Measurements from ENCODE around the gene ANO1.

Gene ANO1

DNA sequence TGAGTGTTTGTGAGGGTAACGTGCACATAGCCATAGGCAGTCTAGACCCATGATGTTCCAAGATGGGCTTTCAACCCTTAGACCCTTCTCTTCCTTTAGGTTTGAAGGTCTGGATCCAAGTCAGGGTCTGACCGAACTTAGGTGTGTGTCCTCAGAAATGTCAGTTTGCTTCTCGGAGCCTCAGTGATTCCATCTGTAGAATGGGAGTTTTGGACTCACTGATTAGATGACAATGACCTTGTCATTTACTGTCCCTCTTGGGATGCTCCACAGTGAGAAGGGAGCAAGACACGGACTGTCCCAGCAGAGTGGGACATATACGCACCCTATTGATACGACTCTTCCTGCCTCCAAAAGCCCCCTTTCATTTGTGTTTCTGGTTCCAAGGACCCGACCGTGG is 37.7 kb downstream of the ANO1 start:
- no peak for DNase-seq (ENCODE audit: low read depth in 2 of 2)

DNA sequence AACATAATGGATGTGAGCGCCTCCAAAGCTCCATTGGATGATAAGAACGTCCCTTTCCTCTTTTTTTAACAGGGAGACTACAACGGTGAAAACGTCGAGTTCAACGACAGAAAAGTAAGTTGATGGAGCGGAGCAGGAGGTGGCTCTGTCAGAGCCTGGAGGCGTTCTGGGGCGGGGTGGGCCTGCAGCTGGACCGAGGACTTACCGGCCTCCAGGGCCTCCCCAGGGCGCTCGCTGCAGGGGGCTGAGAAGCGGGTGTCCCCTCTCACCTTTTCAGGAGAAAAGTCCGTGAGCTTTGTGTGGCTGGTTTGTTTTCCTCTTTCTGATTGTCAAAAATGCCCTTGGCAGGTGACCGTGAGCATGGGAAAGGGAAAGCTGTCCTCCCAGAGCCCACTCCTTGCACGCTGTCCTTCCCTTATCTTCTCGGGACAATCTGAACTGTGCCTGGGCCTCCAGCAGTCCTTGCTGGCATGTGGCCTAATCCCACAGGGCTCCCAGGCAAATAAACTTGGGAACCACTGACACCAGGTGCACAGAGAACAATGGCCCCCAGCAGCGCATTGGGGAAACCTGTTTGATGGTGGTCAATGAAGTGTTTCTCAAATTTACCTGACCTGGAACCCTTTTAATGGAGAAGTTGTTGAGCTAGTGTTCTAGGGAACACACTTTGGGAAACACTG is 38.4 kb downstream of the ANO1 start:
- no peak for DNase-seq (ENCODE audit: low read depth in 2 of 2)

DNA sequence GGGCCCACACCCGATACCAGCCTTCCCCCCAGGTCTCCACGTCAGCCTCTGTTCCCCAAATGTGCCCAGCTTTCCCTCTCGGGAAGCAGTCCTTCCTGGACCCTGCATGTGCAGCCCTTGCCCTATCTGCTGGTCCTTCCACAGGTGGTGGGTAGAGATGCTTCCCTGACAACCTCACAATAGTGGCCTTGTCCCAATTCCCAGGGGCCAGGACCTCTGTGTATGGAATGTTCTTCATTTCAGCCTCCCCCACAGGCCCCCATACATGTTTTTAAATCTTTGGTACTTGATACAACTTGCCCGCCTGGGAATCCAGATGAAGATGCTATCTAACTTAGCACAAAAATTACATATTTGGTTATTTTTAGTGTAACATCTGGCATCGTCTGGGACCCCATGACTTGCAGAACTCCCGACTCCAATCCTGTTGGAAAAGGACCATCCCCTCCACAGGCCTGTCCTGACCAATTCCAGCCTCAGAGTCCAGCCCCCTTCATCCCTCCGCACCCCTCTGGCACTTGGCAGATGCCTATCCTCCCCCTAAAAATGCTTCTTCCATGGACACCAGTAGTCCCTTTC is 39.5 kb downstream of the ANO1 start:
- DNase-seq (ENCODE audit: low read depth in 2 of 2): no peak

DNA sequence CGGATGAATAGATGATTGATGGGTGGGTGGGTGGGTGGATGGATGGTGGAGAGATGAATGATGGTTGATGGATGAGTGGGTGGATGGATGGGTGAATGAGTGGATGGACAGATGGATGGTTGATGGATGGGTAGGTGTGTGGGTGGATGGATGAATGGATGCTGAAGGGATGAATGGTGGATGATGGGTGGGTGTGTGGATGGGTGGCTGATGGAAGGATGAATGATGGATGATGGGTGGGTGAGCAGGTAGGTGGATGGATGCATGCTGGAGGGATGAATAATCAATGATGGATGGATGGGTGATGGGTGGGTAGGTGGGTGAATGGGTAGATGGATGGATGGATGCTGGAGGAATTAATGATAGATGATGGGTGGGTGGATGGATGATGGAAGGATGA is 40.5 kb downstream of the ANO1 start:
- DNase-seq (ENCODE audit: low read depth in 2 of 2): no peak

DNA sequence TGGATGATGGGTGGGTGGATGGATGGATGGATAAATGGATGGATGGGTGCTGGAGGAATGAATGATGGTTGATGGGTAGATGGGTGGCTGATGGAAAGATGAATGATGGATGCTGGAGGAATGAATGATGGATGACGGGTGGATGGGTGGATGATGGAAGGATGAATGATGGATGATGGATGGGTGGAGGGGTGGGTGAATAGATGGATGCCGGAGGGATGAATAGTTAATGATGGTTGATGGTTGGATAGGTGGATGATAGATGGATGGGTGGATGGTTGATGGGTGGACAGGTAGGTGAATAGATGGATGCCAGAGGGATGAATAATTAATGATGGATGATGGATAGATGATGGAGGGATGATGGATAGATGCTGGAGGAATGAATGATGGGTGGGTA is 41.4 kb downstream of the ANO1 start:
- no peak for DNase-seq (ENCODE audit: low read depth in 2 of 2)

DNA sequence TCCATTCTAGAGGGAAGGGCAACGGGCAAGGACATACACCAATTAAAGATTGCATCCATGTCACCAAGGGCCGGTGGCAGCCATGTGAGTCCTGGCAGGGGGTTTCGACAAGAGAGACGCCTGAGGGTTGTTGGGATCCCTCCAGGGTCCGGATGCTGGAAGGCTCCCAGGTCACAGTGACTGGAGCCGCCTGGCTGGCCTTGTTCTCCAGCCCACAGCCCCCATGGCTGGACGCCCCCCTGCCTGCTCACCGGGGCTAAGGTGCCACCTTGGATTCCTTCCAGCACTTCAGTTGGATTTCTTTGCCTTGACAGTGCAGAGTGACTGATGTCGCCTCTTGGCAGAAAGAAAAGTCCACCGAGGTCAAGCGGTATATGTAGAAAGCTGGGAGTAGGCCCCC is 42.6 kb downstream of the ANO1 start:
- no peak for DNase-seq (ENCODE audit: low read depth in 2 of 2)

DNA sequence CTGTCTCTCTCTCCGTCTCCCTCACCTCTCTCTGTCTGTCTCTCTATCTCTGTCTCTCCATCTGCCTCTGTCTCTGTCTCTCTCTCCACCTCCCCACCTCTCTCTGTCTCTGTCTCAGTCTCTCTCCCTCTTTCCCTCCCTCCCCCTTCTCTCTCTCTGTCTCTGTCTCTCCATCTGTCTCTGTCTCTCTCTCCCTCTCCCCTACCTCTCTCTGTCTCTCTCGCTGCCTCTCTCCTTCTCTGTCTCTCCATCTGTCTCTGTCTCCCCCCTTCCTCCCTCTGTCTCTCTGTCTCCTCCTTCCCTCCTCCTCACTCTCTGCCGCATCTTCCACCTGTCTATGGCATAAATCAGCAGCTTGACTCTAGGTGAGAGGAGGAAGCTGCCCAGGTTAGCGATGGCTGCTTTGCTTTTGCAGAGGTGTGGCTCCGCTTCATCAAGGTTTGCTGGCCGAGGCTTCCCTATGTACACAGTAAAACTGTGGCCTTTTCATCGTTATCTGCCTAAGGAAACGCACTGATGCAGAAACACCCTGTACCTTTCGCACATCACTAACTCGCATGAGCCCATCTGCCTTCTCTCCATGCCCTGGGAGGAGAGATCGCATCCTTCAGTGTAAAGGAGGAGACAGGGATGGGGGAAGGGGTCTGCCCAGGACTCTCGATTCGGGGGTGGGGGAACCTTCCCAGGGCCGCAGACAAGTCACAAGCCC is 44.5 kb downstream of the ANO1 start:
- DNase-seq (ENCODE audit: low read depth in 2 of 2): no peak

DNA sequence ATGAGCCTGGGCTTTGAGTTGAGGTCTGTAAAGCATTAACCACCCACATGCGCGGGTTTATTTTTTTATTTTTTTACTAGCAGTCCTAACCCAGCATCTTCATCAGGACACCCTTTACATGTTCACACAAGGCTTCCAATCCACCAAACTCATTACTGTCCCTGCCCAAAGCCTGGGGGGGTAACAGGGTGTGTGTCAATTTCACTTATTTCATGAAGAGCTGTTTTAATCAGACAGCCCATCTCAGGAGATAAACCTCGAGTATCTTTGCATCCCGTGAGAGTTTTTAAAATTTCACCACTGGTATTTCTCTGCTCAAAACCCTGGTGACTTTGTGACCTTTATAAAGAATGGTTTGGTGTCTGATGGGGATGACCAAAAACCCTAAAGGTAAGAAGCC is 45.6 kb downstream of the ANO1 start:
- DNase-seq (ENCODE audit: low read depth in 2 of 2): no peak

DNA sequence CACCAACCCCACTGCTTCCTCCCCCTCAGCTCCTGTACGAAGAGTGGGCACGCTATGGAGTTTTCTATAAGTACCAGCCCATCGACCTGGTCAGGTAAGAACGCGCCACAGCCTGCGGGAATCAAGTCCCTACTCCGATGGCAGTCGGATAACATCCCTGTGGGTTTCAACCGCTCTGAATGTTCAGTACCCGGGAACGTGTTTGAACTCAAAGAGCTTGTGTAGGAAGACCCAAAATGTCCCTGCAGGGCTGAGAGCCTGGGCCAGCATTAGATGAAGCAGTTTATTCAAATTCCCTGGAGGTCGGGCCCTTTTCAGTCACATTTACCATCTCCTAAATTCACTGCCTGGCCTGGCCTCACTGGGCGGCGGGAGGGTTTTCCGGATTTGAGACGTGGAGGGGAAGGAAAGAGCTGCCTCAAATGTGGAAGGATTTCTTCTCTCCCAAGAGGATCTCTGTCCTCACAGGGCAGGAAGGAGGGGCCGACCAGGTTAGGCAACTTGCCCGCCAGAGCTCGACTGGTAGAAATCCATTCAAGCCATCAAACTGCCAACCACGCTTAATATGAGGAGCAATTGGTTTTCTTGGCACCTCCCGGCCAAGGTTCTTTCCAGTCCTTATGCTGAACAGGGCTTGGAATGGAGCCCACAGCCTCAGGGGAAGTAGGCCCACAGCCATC is 46.3 kb downstream of the ANO1 start:
- DNase-seq (ENCODE audit: low read depth in 2 of 2): no peak

DNA sequence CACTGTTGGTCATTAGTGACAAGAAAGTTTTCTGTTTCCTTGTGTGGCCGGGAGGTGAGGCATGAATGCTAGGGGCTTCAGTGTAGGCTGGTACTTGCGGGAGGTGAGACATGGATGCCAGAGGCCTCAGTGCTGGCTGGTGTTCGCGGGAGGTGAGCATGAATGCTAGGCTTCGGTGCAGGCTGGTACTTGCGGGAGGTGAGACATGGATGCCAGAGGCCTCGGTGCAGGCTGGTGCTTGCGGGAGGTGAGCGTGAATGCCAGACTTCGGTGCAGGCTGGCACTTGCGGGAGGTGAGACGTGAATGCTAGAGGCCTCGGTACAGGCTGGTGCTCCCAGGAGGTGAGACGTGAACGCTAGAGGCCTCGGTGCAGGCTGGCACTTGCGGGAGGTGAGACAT is 48.4 kb downstream of the ANO1 start:
- no peak for DNase-seq (ENCODE audit: low read depth in 2 of 2)

DNA sequence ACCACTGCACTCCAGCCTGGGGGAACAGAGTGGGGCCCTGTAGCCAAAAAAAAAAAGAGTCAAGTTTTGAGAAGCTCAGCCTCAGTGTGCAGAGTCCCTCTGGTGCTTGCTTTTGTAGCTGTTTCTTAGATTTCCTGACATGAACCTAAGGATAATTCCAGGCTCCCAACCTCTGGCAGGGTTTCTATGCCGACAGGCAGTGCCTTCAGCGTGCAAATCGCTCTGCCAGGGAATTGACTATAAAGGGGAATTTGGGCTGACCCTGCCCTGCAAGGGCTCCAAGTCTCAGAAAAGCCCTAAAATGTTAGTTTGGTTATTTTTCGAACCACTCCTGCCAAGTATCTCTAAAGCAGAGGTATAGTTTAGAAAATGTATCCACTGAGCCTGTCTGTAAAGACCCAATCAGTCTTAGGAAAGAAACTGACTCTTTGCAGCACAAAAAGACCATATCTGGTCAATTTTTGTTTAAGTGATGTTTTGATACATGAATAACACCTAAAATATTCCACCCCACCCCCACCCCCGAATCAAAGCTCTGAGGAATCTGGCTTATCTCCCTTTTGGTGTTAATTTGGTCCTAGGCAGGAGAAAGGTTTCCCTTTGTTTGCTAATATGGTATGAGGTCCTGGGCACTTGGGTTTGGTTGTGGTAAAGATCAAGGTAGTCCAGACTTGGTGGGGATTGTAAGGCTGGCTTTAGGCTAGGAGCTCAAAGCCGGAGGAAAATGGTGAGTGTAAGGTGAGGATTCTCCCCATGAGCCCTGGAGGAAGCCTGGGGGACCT is 49.7 kb downstream of the ANO1 start:
- DNase-seq (ENCODE audit: low read depth in 2 of 2): no peak

DNA sequence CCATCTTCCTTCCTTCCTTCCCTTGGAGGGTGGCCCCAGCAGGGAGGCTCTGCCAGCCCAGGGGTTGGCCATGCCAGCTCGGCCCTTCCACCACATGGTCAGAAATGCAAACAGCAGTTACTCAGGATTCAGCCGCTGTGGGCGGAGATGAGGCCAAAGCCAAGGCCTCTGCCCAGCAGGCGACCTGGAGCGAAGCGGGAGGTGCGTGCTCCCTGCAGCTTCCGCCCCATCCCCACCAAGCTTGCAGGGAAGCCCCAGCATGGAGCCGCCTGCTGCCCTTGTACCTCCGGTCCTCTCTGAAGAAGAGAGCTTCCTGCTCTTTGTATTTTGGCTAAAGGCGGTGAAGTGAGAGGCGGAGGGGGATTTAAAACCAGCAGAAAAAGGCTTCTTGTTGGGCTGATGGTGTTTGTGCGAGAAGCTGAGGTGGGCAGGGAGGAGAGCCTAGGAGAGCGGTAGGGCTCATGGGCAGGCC is 50.4 kb downstream of the ANO1 start:
- DNase-seq (ENCODE audit: low read depth in 2 of 2): no peak

DNA sequence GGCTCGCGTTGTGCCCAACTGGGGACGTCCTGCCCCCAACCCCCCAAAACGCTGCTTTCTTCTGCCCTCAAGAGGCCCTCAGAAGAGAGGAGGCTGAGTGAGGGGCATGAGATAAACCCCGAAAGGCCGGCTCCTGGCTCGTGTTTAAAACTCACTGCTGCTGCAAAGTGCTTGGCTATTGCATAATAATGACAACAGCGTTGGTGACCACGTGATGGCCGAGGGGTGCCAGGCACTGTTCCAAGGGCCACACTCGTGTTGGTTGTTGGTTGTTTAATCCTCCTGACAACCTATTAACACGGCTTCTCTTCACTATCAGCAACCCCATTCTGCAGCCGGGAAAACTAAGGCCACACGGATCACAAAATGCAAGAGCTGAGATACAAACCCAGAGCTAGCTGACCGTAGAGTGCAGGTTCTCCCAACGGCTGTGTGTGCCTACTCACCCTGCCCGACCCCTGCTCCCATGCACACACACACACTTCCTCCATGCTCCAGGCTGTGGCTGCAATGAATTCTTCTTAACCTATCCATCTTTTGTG is 51.0 kb downstream of the ANO1 start:
- DNase-seq (ENCODE audit: low read depth in 2 of 2): no peak

DNA sequence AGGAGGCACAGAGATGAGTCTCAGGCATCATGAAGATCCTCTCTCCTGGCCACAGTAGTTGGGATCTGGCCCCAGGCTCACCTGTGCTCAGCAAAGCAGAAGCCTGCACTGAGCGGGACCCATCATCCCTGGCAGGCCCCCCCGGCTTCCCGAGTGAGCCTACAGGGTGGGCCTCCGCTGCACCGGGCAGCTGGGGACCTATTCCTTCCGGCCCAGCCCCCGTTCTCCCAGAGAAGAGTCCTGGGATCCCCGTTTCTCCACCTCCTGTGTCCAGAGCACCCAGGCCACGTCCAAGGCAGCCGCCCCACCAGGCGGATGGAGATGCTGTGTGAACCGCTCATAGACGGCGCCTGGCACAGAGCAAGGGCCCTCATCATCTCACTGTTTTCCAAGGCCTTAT is 52.5 kb downstream of the ANO1 start:
- no peak for DNase-seq (ENCODE audit: low read depth in 2 of 2)

DNA sequence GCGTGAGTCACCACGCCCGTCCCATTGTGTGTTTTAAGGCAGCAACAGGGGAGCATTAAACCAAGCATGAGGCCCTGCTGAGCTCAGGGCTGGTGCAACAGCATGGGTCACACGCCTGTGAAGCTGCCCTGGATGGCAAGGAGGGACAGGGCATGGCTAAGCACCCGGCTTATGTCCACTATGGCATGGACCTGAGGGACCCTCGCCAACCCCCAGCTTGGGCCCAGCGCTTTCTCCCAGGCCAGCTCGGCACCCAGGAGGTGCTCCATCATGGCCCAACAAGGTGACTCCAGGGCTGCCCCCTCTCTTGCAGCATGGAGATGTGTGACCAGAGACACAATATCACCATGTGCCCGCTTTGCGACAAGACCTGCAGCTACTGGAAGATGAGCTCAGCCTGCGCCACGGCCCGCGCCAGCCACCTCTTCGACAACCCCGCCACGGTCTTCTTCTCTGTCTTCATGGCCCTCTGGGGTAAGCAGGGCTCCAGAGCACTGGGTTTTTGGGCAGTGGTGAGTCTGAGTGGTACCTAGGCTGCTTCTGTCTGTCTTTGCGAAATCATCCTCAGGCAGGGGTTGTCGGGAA is 53.6 kb downstream of the ANO1 start:
- no peak for DNase-seq (ENCODE audit: low read depth in 2 of 2)

DNA sequence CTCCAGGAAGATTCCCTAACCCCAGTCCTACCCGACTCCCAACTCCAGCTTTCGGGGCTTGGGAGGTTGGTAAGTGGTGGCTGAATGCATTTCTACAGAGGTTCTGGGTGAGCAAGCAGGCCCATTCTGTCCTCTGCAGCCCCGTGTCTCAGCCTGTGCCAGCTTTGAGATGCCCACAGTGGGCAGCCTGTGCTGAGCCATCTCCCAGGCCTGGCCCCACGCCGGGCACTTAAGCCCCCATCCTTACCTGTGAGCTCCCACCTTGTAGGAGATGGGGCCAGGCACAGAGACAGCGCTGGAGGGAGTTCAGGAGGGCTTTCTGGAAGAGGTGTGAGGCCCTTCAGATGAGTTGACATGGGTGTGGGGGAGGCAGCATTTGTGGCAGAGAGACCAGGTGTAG is 54.5 kb downstream of the ANO1 start:
- DNase-seq (ENCODE audit: low read depth in 2 of 2): no peak

DNA sequence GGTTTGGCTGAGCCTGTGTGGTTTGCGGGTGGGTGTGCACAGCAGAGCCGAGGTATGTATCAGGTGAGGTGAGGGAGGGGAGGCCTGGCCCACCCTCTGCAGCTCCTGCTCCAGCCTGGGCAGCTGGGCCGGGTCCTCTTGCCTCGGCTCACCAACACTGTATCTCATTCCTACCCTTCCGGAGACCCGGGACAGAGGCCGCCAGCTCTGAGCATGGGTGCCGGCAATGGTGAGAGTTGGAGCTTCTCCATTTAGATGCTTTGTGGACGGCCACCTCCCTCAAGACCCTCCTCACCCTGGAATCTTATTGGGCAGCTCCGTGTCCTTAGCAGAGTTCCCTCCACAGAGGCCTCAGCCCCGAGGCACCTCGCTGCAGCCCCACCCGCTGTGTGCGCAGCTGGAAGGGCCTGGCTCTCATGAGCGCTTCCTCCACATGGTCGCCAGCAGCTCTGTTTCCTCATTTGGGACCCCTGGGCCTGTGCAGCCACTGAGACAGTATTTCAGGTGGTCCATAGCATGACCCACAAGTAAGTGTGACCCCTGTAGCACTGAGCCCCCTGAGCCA is 55.7 kb downstream of the ANO1 start:
- no peak for DNase-seq (ENCODE audit: low read depth in 2 of 2)

DNA sequence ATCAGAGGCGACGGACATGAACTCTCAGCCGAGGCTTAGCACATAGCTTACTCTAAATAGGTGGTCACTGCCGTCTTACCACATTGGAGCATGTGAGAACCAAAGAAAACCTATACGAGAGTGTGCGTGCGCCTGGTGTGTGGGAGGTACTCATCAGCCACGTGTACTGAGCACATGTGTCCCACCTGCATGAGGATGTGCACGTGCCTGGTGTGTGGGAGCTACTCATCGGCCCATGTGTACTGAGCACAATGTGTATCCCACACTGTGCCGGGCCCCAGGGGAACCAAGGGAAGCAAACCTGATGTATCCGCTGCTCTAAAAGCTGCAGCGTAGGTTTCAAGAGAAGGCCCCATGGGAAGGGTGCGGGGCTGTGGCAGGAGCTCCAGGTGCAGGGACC is 56.4 kb downstream of the ANO1 start:
- no peak for DNase-seq (ENCODE audit: low read depth in 2 of 2)

DNA sequence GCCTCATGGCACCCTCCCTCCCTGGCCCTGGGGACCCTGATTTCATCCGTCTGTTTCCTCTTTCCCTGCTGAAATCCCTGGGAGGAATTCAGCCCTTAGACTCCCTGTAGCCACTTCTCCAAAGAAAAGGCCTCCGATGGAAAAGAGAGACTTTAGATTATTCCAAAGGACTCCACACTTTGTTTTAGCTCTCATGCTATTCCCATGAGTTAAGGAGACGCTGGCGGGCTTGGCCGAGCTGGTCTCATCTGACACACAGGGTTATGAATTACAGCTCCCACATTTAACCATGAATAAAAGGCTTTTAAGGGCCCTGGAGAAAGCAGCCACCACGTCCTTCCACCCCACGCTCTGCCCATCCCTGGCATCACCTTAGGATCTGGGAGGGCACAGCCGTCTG is 57.0 kb downstream of the ANO1 start:
- DNase-seq (ENCODE audit: low read depth in 2 of 2): no peak

DNA sequence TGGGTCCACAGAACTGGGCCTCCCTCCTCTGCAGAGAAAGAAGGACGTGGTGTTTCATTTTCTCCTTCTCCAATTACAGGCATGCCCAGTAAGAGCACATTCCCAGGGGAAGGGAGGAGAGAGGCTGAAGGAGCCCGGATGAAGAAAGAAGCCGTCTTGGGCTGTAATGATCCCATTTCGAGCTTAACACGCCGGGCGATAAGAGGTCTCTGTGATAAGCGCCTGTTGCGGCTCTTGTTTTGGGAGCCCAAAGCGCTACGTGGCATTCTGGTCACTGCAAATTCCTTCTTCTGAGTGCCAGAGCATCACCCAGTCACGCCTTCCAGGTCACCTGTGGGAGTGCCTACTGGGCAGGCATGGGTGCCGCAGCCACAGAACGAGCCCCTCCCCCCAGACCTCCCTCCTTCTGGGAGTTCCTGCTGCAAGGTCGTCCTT is 57.5 kb downstream of the ANO1 start:
- DNase-seq (ENCODE audit: low read depth in 2 of 2): no peak

DNA sequence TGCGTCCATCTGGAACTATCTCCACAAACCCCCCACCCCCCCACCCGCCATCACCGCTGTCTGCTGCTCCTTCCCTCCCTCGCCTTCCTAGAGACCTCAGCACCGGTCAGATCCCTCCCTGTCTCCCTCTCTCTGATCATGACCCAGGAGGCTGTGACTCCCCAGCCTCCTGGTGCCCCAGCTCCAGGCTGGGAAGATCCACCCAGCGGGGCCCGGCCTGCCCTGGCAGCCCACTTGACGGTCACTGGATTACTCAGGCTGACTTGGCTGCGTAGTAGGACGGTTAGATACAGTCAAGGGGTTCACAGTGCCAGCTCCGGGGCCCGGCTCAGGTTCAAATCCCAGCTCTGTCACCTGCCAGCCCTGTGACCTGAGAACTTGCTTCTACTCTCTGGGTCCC is 59.3 kb downstream of the ANO1 start:
- no peak for DNase-seq (ENCODE audit: low read depth in 2 of 2)

All from stimulated activated CD8-positive, alpha-beta memory T cell treated with anti-CD3 and anti-CD28 coated beads, Interleukin-2, amount 100 ng/mL, for 1 hour (primary cell).